Choroid plexus epithelial cell (primary cell): ENCODE results near the gene RYR2.
"Not testable (repeated sequence)": the region's sequence is repeated elsewhere in the genome, so short reads cannot be mapped to it uniquely, and the experiment has no call there.

ENCODE experiments used
- DNase-seq: peaks from one replicate; pipeline ENCODE4 v3.0.0-alpha.2; 2010; ENCODE audit warnings: low read depth
- H3K4me3 ChIP-seq: 2 replicates; pipeline ENCODE4 v1.5.1; 2011; ENCODE audit warnings: low read depth, mild to moderate bottlenecking, control low read depth, low read length, moderate library complexity
- CTCF ChIP-seq: conservative IDR thresholded peaks from 2 replicates; pipeline ENCODE4 v1.5.1; 2011; ENCODE audit warnings: low read depth, mild to moderate bottlenecking, control low read depth, inconsistent platforms, low read length, moderate library complexity

RYR2 gene

DNA sequence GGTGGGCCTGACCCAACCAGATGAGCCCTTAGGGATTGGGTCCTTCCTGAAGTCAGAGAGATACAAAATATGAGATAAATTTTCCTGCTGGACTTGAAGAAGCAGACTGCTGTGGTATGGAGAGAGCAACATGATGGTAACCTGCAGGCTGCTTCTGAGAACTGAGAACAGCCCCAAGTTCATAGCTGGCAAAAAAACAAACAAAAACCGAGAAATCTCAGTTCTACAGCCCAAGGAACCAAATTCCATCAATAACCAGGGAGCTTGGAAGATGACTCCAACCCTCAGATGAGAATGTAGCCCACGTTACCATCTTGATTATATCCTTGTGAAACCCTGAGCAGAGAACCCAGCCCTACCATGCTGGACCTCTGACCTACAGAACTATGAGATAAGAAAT, 532.6 kb downstream of the RYR2 start:
- TF ChIP-seq CTCF: no peak
- H3K4me3 ChIP-seq: no peak overlapping the region
- no peak for DNase-seq

GRCh38 chr1:237578540-237578939, 536.6 kb downstream of the RYR2 start:
- no peak for DNase-seq
- no peak overlapping the region for H3K4me3 ChIP-seq
- TF ChIP-seq CTCF: no peak

DNA sequence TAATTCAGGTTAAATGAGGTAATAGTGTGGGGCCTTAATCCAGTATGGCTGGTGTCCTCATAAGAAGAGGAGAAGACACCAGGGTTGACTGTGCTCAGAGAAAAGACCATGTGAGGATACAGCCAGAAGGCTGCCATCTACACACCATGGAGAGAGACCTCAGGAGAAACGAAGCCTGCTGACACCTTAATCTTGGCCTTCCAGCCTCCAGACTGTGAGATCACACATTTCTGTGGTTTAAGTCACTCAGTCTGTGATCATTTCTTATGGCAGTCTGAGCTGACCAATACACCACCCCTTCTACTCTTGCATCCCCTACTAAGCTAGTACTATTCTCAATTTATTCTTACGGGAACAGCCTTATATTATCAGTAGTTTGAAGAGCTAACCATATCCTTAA, 538.7 kb downstream of the RYR2 start:
- no peak for TF ChIP-seq CTCF
- no peak for DNase-seq
- no peak overlapping the region for H3K4me3 ChIP-seq

DNA sequence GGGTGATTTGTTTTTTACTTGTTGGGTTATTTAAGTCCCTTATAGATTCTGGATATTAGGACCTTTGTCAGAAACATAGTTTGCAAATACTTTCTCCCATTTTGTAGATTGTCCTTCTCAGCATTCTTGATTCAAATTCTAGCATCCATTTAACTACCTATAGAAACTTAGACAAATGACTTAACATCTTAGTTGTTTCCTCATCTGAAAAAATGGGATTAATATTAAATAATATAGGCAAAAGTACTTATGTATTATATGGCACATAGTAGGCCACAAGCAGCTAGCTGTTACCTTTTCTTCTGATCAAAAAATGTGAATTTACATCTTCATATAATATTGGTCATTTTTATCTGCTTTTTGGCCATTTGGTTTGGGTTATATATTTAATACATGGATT, 541.3 kb downstream of the RYR2 start:
- no peak overlapping the region for H3K4me3 ChIP-seq
- TF ChIP-seq CTCF: no peak
- DNase-seq: no peak

- DNase-seq: no peak
- no peak for TF ChIP-seq CTCF
- no peak overlapping the region for H3K4me3 ChIP-seq
Measured at GRCh38 chr1:237583756-237584155, 541.8 kb downstream of the RYR2 start.

- no peak for DNase-seq
- no peak for TF ChIP-seq CTCF
- no peak overlapping the region for H3K4me3 ChIP-seq
Measured at GRCh38 chr1:237590386-237590785, 548.4 kb downstream of the RYR2 start.

GRCh38 chr1:237591353-237591752, 549.4 kb downstream of the RYR2 start:
- no peak for TF ChIP-seq CTCF
- H3K4me3 ChIP-seq: no peak overlapping the region

DNA sequence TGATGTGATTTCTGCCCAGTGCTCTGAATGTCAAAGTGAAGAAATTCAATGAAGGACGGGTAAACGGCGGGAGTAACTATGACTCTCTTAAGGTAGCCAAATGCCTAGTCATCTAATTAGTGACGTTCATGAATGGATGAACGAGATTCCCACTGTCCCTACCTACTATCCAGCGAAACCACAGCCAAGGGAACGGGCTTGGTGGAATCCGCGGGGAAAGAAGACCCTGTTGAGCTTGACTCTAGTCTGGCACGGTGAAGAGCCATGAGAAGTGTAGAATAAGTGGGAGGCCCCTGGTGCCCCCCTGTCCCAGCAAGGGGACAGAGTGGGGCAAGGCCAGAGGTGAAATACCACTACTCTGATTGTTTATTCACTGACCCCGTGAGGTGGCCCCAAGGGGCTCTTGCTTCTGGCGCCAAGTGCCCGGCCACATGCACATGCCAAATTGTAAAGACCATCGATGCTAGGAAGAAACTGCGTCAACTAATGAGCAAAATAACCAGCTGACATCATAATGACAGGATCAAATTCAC, 561.1 kb downstream of the RYR2 start:
- not testable (repeated sequence) for H3K4me3 ChIP-seq
- peak; percentile 1 for DNase-seq

More at GRCh38 chr1:237591353-237591752, 549.4 kb downstream of the RYR2 start:
- DNase-seq: no peak
